ENCODE measurements around the gene PRPF4. TPM values are rescaled to one million over a fixed set of nuclear protein-coding genes. Genes with fewer than 3 reads are reported as not detected.

PRPF4 gene
- total and polyA plus RNA-seq, 9 of the 15 experiments (the other 6 are each of a cell fraction or from before 2014, with no cell fraction given) = 25.8 to 66.0 (median 39.8) TPM

GRCh38 chr9:113298311-113298710 lies 22.9 kb downstream of the PRPF4 start:
- H3K4me1 ChIP-seq (replicated peaks in 1 of 2; ENCODE audit: control insufficient read depth in 2 of 2, insufficient read depth in 2 of 2, low read length in 2 of 2) = peaks cover 18 to 19% of the 10 kb centered on the region in 2 experiments; a peak in 4 of 5 replicates
- no peak overlapping the region for H3K9ac ChIP-seq (ENCODE audit: insufficient read depth in 1 of 2, low read depth in 2 of 2, low read length in 2 of 2)
- no peaks in the 10 kb centered on the region for H3K9me1 ChIP-seq (ENCODE audit: control insufficient read depth, insufficient read depth, low read length)
- in situ Hi-C loops (cut with MboI) = no loop called here
- 23% methylated on average over 8 of the region's 8 CpGs for WGBS (ENCODE audit: insufficient coverage, low coverage, missing lambda C conversion rate)
- FAIRE-seq = no peak
- BruUV-seq (replicated peaks) = no TSS peak
- 0 out of 2 replicates have a peak, but pooled peaks cover 3% of the 10 kb centered on the region for H4K20me1 ChIP-seq (replicated peaks; ENCODE audit: control insufficient read depth, insufficient read depth, low read length)
- CTCF ChIA-PET (ENCODE audit: low intra/inter-chr PET ratio) = no interaction called here
- H3K27me3 ChIP-seq (ENCODE audit: control insufficient read depth in 2 of 2, insufficient read depth in 2 of 2, low read length in 2 of 2) = peaks cover 13 to 29% of the 10 kb centered on the region in 2 experiments
- TF ChIP-seq ZBED1 (IDR thresholded peaks at IDR 0.05) = no peak
- no peak for TF ChIP-seq ASH1L (IDR thresholded peaks at IDR 0.05; ENCODE audit: borderline replicate concordance, low read depth, partially characterized antibody)
- no peak for TF ChIP-seq ZNF197 (CRISPR knock-in tag; IDR thresholded peaks at IDR 0.05; ENCODE audit: low read depth)
- no peak for TF ChIP-seq PHF20 (IDR thresholded peaks at IDR 0.05; ENCODE audit: partially characterized antibody)
- TF ChIP-seq, protein P1, sequence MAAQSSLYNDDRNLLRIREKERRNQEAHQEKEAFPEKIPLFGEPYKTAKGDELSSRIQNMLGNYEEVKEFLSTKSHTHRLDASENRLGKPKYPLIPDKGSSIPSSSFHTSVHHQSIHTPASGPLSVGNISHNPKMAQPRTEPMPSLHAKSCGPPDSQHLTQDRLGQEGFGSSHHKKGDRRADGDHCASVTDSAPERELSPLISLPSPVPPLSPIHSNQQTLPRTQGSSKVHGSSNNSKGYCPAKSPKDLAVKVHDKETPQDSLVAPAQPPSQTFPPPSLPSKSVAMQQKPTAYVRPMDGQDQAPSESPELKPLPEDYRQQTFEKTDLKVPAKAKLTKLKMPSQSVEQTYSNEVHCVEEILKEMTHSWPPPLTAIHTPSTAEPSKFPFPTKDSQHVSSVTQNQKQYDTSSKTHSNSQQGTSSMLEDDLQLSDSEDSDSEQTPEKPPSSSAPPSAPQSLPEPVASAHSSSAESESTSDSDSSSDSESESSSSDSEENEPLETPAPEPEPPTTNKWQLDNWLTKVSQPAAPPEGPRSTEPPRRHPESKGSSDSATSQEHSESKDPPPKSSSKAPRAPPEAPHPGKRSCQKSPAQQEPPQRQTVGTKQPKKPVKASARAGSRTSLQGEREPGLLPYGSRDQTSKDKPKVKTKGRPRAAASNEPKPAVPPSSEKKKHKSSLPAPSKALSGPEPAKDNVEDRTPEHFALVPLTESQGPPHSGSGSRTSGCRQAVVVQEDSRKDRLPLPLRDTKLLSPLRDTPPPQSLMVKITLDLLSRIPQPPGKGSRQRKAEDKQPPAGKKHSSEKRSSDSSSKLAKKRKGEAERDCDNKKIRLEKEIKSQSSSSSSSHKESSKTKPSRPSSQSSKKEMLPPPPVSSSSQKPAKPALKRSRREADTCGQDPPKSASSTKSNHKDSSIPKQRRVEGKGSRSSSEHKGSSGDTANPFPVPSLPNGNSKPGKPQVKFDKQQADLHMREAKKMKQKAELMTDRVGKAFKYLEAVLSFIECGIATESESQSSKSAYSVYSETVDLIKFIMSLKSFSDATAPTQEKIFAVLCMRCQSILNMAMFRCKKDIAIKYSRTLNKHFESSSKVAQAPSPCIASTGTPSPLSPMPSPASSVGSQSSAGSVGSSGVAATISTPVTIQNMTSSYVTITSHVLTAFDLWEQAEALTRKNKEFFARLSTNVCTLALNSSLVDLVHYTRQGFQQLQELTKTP (IDR thresholded peaks at IDR 0.05; ENCODE audit: low read depth in 1 of 2, partially characterized antibody in 2 of 2) = no peak
- no peak for TF ChIP-seq SREBF2 (CRISPR knock-in tag; IDR thresholded peaks at IDR 0.05)
- TF ChIP-seq ZNF75A (CRISPR knock-in tag; IDR thresholded peaks at IDR 0.05) = no peak
- TF ChIP-seq CBX5 (IDR thresholded peaks at IDR 0.05; ENCODE audit: borderline replicate concordance, low read depth) = no peak
- no peak for DNase-seq (ENCODE audit: extremely low read depth in 1 of 4, low spot score in 3 of 4)
- no peak overlapping the region for H3K4me2 ChIP-seq (ENCODE audit: insufficient read depth, low read length)
- no peak overlapping the region for H3K27ac ChIP-seq (ENCODE audit: extremely low read depth, low read depth, low read length)
- peaks cover 4% of the 10 kb centered on the region; the same call in 1 of the 3 replicates for H3K36me3 ChIP-seq (ENCODE audit: control insufficient read depth, insufficient read depth, low read length)
- no peaks in the 10 kb centered on the region for H3K9me3 ChIP-seq (replicated peaks; ENCODE audit: control insufficient read depth, insufficient read depth, low read depth, low read length)
- no peak overlapping the region for H3K4me3 ChIP-seq
- intact Hi-C loops (cut with micrococcal nuclease) = no loop called here
- no peak for ATAC-seq
- no peak overlapping the region for H2AFZ ChIP-seq (ENCODE audit: low read depth, low read length)
- no peaks in the 10 kb centered on the region for H3K79me2 ChIP-seq (ENCODE audit: control insufficient read depth, insufficient read depth, low read length)
- POLR2A ChIA-PET = interaction anchor here (0.5 to 1.5 kb wide), 3 partner anchors 76 to 355 kb away, joined by 3 to 5 read pairs (median 3); partner anchors contain the start of genes C9orf43 and POLE3

Data from K562 (cell line).